ENCODE results near the gene ARMC9.

ARMC9 gene

GRCh38 chr2:231210782-231211181 is 12.4 kb downstream of the ARMC9 start (continued):
- no peak for TF ChIP-seq PRDM2 (tag by site-specific recombination; IDR thresholded peaks at IDR 0.05; ENCODE audit: borderline replicate concordance)

- Histone ChIP-seq H3K9me3 (ENCODE audit: control insufficient read depth, insufficient read depth, low read depth, low read length) (no peaks in the 10 kb centered on the region), H3K36me3 (ENCODE audit: control insufficient read depth in 2 of 2, insufficient read depth in 1 of 2, low read length in 2 of 2) (peaks cover 0 to 61% of the 10 kb centered on the region in 2 experiments; a peak in 2 of 3 replicates), H3K4me1 (ENCODE audit: control insufficient read depth, insufficient read depth, low read length) (no peaks in the 10 kb centered on the region), H3K4me3 (ENCODE audit: low read depth, low read length) (no peak overlapping the region), H3K27ac (ENCODE audit: extremely low read depth, low read depth, low read length) (no peak overlapping the region)
- ChIA-PET POLR2A (no interaction called here), CTCF (interaction anchor here (0.7 to 1.2 kb wide), 2 partner anchors 16 to 199 kb away, joined by 6 to 7 read pairs; no protein-coding TSS in a partner anchor)
- TF ChIP-seq ZNF596 (tag by site-specific recombination; IDR thresholded peaks at IDR 0.05) (no peak), ZBTB11 (tag by site-specific recombination; conservative IDR thresholded peaks at IDR 0.05; ENCODE audit: low read depth) (no peak), ZNF548 (tag by site-specific recombination; IDR thresholded peaks at IDR 0.05) (no peak), SP3 (tag by site-specific recombination; IDR thresholded peaks at IDR 0.05) (no peak), ZNF175 (tag by site-specific recombination; IDR thresholded peaks at IDR 0.05) (no peak), ZSCAN5A (tag by site-specific recombination; IDR thresholded peaks at IDR 0.05) (no peak), ZNF48 (tag by site-specific recombination; IDR thresholded peaks at IDR 0.05) (no peak)
Observed at GRCh38 chr2:231211486-231211885, 13.1 kb downstream of the ARMC9 start.

- CTCF ChIA-PET, result interaction anchor here (0.6 to 1.2 kb wide), 2 partner anchors 15 to 73 kb away, joined by 3 to 7 read pairs; no protein-coding TSS in a partner anchor
- no peak overlapping the region for H3K4me3 ChIP-seq (ENCODE audit: low read depth, low read length)
- peaks cover 0 to 70% of the 10 kb centered on the region in 2 experiments; a peak in 2 of 3 replicates for H3K36me3 ChIP-seq (ENCODE audit: control insufficient read depth in 2 of 2, insufficient read depth in 1 of 2, low read length in 2 of 2)
- POLR2A ChIA-PET, result no interaction called here
- H3K9me3 ChIP-seq (ENCODE audit: control insufficient read depth, insufficient read depth, low read depth, low read length), result no peaks in the 10 kb centered on the region
- H3K4me1 ChIP-seq (ENCODE audit: control insufficient read depth, insufficient read depth, low read length), result no peaks in the 10 kb centered on the region
- H3K27ac ChIP-seq (ENCODE audit: extremely low read depth, low read depth, low read length), result no peak overlapping the region
- TF ChIP-seq REPIN1 (tag by site-specific recombination; IDR thresholded peaks at IDR 0.05; ENCODE audit: low read depth) (no peak), ZNF585B (tag by site-specific recombination; IDR thresholded peaks at IDR 0.05) (no peak), ZNF792 (tag by site-specific recombination; IDR thresholded peaks at IDR 0.05) (no peak), ELK4 (IDR thresholded peaks at IDR 0.05; ENCODE audit: borderline replicate concordance, low read depth, low read length) (no peak), ZNF830 (tag by site-specific recombination; IDR thresholded peaks at IDR 0.05; ENCODE audit: low read depth) (no peak), ZNF248 (tag by site-specific recombination; IDR thresholded peaks at IDR 0.05) (no peak), ZBTB26 (tag by site-specific recombination; optimal IDR thresholded peaks at IDR 0.05) (no peak), ZNF843 (tag by site-specific recombination; IDR thresholded peaks at IDR 0.05) (no peak)
Observed at GRCh38 chr2:231212329-231212845, 14.0 kb downstream of the ARMC9 start.
